GM21360 (cell line): ENCODE measurements around the gene ZFAND4.
"Not testable (repeated sequence)": the region's sequence is repeated elsewhere in the genome, so short reads cannot be mapped to it uniquely, and the experiment has no call there.

ENCODE experiments used
- ATAC-seq: cut with Tn5 transposase; IDR thresholded peaks from one replicate; pipeline ENCODE4 v1.9.1; 2021; ENCODE audit warnings: mild to moderate bottlenecking, moderate library complexity; ENCODE audit not compliant: unreplicated experiment

Gene ZFAND4

DNA sequence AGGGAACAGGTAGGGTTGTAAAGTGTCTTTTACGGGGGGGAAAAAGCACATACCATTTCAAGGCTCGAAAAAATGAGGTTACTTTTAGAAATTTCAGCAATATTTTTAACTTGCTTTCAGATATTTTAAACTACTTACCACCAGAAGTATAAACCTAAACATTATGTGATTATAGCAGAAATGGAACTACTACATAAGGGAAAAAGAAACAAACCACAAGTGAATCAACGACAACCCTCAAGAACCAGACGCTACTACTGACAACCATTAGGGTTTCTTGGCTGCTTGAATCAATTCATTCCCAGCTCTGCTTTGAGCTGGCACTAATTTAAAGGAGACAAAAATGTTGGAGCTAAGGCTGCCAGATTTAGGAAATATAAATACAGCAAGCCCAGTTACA, 80.1 kb downstream of the ZFAND4 start:
- no peak for ATAC-seq

- no peak for ATAC-seq
Observed at GRCh38 chr10:45591280-45591679, 81.3 kb downstream of the ZFAND4 start.

GRCh38 chr10:45589868-45590267, 82.7 kb downstream of the ZFAND4 start:
- ATAC-seq, result no peak

GRCh38 chr10:45589009-45589408, 83.6 kb downstream of the ZFAND4 start:
- no peak for ATAC-seq

DNA sequence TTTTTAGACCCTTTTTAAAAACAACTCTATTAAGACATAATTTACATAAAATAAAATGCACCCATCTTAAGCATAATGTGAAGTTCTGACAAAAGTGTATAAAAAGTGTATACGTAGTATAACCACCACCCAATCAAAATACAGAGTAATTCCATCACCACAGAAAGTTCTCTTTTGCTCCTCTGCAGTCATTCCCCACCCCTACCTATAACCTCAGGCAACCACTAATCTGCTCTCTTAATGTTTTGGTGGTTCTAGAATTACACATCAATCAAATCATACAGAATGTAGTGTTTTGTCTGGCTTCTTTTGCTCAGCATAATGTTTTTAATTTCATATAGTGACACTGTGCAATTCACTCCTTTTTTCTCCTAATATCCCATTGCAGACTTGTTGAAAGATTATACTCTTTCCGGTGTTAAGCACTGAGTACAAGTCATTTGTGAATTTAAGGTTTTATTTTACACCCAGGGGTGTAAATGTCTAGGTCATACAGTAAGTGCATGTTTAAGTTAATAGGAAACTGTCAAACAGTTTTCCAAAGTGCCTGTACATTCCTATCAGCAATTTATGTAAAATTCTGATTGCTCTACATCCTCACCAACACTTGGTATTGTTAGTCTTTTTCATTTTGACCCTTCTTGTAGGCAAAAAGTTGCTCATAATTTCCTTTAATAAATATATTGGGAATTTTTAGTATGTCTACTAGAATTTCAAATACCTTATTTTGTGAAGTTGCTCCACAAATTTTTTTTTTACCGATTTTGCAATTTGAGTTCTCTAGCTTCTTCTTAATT, 86.3 kb downstream of the ZFAND4 start:
- no peak for ATAC-seq

GRCh38 chr10:45585131-45585530, 87.4 kb downstream of the ZFAND4 start:
- no peak for ATAC-seq

DNA sequence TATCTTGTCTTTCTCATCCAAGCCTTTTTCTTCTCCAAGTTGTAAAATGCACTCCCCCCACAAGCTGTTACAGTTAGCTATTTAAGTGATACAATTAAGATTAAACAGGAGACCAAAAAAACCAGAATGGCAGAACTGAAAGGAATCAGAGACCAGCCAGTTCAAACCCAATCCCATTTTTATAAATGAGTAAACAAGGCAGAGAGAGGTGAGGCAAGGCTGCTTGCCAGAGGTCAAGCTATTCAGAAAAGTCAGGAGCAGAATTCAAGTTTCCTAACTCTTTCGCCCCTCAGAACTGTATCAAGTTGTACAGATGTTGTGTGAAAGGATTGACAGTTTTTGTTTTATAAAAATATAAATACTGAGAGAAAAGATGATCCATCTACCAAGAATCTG, 90.2 kb downstream of the ZFAND4 start:
- ATAC-seq, result no peak

GRCh38 chr10:45581582-45582385, 90.8 kb downstream of the ZFAND4 start:
- ATAC-seq, result no peak

- peak; percentile 39 for ATAC-seq
Observed at GRCh38 chr10:45581216-45581549, 91.4 kb downstream of the ZFAND4 start.

GRCh38 chr10:45580371-45581215, 92.0 kb downstream of the ZFAND4 start:
- ATAC-seq, result peak; percentile 43

DNA sequence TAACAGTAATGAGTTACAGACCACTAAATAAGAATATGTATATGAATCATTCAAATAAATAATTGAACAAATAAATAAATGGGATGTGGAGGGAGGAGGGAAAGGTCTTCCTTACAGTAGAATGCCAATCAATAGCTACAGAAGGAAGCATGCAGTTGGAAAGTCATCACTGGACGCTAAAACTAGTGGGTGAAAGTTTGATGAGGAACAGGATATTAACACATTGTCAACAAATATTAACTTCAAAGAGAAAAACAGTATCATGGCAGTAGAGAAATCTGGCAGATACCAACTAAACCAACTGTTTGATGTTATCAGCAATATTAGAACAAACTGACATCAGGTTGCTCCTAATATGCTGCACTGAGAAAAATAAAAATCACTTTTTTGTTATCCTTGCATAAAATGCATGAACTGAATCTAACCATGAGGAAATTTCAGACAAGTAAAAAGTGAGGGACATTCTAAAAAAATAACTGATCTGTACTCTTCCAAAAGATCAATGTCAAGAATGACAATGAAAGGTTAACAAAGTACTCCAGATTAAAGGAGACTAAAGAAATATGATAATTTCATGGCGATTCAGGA, 94.1 kb downstream of the ZFAND4 start:
- ATAC-seq, result no peak

- ATAC-seq, result no peak
Observed at GRCh38 chr10:45575966-45576597, 96.5 kb downstream of the ZFAND4 start.

DNA sequence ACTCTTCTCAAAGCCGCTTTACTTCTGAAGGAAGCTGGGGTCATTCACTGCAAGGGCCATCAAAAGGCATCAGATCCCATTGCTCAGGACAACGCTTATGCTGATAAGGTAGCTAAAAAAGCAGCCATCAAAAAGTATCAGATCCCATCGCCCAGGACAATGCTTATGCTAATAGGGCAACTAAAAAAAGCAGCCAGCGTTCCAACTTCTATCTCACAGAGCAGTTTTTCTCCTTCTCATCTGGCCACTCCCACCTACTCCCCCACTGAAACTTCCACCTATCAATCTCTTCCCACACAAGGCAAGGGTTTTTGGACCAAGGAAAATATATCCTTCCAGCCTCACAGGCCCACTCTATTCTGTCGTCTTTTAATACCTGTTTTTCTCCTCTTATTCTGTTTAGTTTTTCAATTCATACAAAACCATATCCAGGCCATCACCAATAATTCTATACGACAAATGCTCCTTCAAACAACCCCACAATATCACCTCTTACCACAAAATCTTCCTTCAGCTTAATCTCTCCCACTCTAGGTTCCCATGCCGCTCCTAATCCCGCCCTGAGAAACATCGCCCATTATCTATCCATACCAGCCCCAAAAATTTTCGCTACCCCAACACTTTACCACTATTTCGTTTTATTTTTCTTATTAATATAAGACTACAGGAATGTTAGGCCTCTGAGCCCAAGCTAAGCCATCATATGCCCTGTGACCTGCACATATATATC, 97.4 kb downstream of the ZFAND4 start:
- ATAC-seq, result not testable (repeated sequence)

DNA sequence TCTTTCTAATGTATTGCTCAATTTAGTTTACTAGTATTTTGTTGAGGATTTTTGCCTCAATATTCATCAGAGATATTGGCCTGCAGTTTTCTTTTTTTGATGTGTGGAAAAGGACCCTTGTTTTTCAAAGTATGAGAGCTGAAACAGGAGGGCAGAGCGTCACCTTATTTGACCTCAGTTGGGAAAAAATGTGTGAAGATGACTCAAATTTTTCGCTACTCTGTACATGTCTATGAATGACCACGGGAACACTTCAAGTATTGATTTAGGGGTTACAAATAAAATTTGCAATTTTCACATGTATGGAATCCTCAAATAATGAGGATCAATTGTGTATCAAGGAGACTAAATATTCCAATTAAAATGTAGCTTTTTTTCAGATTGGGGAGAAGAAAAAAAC, 103.1 kb downstream of the ZFAND4 start:
- no peak for ATAC-seq

DNA sequence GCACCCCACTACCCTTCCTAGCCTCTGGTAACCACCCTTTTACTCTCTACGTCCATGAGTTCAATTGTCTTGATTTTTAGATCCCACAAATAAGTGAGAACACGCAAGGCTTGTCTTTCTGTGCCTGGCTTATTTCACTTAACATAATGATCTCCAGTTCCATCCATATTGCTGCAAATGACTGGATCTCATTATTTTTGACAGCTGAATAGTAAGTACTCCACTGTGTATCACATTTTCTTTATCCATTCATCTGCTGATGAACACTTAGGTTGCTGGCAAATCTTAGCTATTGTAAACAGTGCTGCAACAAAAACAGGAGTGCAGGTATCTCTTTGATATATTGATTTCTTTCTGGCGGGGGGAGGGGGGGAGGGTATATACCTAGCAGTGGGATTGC, 106.2 kb downstream of the ZFAND4 start:
- no peak for ATAC-seq
